ENCODE measurements around the gene KIF12. TPM values are rescaled to one million over a fixed set of nuclear protein-coding genes. Genes with fewer than 3 reads are reported as not detected.

KIF12 gene
- total and polyA plus RNA-seq, 2 of the 8 experiments (the other 6 are each of a cell fraction or from before 2014, with no cell fraction given) = 2.9 to 3.9 TPM

DNA sequence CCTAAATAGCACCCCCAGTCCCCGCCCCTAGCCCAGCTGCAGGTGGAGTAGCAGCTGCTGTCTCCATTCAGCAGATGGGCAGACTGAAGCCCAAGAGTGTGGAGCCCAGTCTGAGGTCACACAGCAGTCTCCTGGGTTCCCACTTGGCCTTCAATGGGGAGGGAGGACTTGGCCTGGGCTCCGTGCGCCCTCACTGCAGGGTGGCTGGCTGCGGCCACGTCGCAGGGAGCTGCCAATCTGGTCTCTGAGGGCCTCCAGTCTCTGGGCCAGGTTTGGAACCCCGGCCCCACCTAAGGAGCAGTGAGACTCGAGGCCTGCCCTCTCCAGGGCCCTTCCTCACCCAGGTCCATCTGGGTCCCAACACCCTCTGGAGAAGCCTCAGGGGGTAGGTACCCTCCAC, 7.4 kb downstream of the KIF12 start (continued):
- TF ChIP-seq, protein P1, sequence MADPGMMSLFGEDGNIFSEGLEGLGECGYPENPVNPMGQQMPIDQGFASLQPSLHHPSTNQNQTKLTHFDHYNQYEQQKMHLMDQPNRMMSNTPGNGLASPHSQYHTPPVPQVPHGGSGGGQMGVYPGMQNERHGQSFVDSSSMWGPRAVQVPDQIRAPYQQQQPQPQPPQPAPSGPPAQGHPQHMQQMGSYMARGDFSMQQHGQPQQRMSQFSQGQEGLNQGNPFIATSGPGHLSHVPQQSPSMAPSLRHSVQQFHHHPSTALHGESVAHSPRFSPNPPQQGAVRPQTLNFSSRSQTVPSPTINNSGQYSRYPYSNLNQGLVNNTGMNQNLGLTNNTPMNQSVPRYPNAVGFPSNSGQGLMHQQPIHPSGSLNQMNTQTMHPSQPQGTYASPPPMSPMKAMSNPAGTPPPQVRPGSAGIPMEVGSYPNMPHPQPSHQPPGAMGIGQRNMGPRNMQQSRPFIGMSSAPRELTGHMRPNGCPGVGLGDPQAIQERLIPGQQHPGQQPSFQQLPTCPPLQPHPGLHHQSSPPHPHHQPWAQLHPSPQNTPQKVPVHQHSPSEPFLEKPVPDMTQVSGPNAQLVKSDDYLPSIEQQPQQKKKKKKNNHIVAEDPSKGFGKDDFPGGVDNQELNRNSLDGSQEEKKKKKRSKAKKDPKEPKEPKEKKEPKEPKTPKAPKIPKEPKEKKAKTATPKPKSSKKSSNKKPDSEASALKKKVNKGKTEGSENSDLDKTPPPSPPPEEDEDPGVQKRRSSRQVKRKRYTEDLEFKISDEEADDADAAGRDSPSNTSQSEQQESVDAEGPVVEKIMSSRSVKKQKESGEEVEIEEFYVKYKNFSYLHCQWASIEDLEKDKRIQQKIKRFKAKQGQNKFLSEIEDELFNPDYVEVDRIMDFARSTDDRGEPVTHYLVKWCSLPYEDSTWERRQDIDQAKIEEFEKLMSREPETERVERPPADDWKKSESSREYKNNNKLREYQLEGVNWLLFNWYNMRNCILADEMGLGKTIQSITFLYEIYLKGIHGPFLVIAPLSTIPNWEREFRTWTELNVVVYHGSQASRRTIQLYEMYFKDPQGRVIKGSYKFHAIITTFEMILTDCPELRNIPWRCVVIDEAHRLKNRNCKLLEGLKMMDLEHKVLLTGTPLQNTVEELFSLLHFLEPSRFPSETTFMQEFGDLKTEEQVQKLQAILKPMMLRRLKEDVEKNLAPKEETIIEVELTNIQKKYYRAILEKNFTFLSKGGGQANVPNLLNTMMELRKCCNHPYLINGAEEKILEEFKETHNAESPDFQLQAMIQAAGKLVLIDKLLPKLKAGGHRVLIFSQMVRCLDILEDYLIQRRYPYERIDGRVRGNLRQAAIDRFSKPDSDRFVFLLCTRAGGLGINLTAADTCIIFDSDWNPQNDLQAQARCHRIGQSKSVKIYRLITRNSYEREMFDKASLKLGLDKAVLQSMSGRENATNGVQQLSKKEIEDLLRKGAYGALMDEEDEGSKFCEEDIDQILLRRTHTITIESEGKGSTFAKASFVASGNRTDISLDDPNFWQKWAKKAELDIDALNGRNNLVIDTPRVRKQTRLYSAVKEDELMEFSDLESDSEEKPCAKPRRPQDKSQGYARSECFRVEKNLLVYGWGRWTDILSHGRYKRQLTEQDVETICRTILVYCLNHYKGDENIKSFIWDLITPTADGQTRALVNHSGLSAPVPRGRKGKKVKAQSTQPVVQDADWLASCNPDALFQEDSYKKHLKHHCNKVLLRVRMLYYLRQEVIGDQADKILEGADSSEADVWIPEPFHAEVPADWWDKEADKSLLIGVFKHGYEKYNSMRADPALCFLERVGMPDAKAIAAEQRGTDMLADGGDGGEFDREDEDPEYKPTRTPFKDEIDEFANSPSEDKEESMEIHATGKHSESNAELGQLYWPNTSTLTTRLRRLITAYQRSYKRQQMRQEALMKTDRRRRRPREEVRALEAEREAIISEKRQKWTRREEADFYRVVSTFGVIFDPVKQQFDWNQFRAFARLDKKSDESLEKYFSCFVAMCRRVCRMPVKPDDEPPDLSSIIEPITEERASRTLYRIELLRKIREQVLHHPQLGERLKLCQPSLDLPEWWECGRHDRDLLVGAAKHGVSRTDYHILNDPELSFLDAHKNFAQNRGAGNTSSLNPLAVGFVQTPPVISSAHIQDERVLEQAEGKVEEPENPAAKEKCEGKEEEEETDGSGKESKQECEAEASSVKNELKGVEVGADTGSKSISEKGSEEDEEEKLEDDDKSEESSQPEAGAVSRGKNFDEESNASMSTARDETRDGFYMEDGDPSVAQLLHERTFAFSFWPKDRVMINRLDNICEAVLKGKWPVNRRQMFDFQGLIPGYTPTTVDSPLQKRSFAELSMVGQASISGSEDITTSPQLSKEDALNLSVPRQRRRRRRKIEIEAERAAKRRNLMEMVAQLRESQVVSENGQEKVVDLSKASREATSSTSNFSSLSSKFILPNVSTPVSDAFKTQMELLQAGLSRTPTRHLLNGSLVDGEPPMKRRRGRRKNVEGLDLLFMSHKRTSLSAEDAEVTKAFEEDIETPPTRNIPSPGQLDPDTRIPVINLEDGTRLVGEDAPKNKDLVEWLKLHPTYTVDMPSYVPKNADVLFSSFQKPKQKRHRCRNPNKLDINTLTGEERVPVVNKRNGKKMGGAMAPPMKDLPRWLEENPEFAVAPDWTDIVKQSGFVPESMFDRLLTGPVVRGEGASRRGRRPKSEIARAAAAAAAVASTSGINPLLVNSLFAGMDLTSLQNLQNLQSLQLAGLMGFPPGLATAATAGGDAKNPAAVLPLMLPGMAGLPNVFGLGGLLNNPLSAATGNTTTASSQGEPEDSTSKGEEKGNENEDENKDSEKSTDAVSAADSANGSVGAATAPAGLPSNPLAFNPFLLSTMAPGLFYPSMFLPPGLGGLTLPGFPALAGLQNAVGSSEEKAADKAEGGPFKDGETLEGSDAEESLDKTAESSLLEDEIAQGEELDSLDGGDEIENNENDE (IDR thresholded peaks at IDR 0.05; ENCODE audit: insufficient replicate concordance, low read length) = no peak
- TF ChIP-seq CBX5 (IDR thresholded peaks at IDR 0.05; ENCODE audit: low read depth, low read length) (no peak), NRF1 (IDR thresholded peaks at IDR 0.05; ENCODE audit: low read depth, low read length) (no peak), RXRA (IDR thresholded peaks at IDR 0.05; ENCODE audit: insufficient read depth, low read depth, low read length) (no peak), GABPA (IDR thresholded peaks at IDR 0.05; ENCODE audit: borderline replicate concordance, insufficient read depth, low read length) (no peak), EP300 (IDR thresholded peaks at IDR 0.05; ENCODE audit: borderline replicate concordance in 1 of 2, low read depth in 2 of 2, low read length in 2 of 2) (no peak), SIN3A (conservative IDR thresholded peaks at IDR 0.05 in 1 of 2, IDR thresholded peaks at IDR 0.05 in 1 of 2; ENCODE audit: low read depth in 1 of 2, low read length in 2 of 2) (no peak), ASH2L (IDR thresholded peaks at IDR 0.05; ENCODE audit: low read length) (no peak)

Measured in H1 (cell line).